ENCODE data around the gene SMAD2. TPM values are rescaled to one million over a fixed set of nuclear protein-coding genes. Genes with fewer than 3 reads are reported as not detected.
A peak's percentile ranks its signal among the peaks of the same experiment; 100 is the strongest.

The SMAD2 gene
- total and polyA plus RNA-seq, 4 donors: 11.8 to 31.3 (median 22.8) TPM

- Histone ChIP-seq H3K9me3 (ENCODE audit: control insufficient read depth in 4 of 4, low read length in 3 of 4) (peaks cover 0 to 3% (median 2%) of the 10 kb centered on the region in 4 donors), H3K27ac (ENCODE audit: low read depth in 1 of 2, low read length in 2 of 2) (no peak overlapping the region), H3K4me1 (ENCODE audit: control insufficient read depth in 4 of 4, insufficient read depth in 4 of 4, low read length in 3 of 4) (peaks cover 0 to 9% (median 3%) of the 10 kb centered on the region in 4 donors), H3K4me3 (ENCODE audit: low read depth in 1 of 3, low read length in 3 of 3) (no peak overlapping the region), H3K27me3 (ENCODE audit: control insufficient read depth in 4 of 4, insufficient read depth in 4 of 4, low read length in 3 of 4) (no peaks in the 10 kb centered on the region), H3K36me3 (ENCODE audit: control insufficient read depth in 4 of 4, insufficient read depth in 3 of 4, low read depth in 1 of 4, low read length in 3 of 4) (peaks cover 0 to 1% (median 0%) of the 10 kb centered on the region in 4 donors), H3K9ac (ENCODE audit: low read depth in 1 of 2, low read length in 2 of 2) (no peak overlapping the region)
- TF ChIP-seq NR2F2 (IDR thresholded peaks at IDR 0.05): peak; percentile 43
- TF ChIP-seq FOXA1 (IDR thresholded peaks at IDR 0.05): no peak
- no peak for TF ChIP-seq ATF3 (IDR thresholded peaks at IDR 0.05)
- WGBS: 83% methylated on average over 7 of the region's 7 CpGs
- DNase-seq (ENCODE audit: low spot score): no peak
Measured at GRCh38 chr18:47901624-47902362, 28.7 kb downstream of the SMAD2 start.

GRCh38 chr18:47899107-47899840, 31.2 kb downstream of the SMAD2 start:
- H3K9ac ChIP-seq (ENCODE audit: low read depth in 1 of 2, low read length in 2 of 2): no peak overlapping the region
- H3K36me3 ChIP-seq (ENCODE audit: control insufficient read depth in 4 of 4, insufficient read depth in 3 of 4, low read depth in 1 of 4, low read length in 3 of 4): peaks cover 0 to 2% (median under 1%) of the 10 kb centered on the region in 4 donors
- no peak for DNase-seq (ENCODE audit: low spot score)
- no peak overlapping the region for H3K27ac ChIP-seq (ENCODE audit: low read depth in 1 of 2, low read length in 2 of 2)
- 97% methylated on average over 5 of the region's 5 CpGs for WGBS
- no peaks in the 10 kb centered on the region for H3K9me3 ChIP-seq (ENCODE audit: control insufficient read depth in 4 of 4, low read length in 3 of 4)
- peaks cover 0 to 9% (median 3%) of the 10 kb centered on the region in 4 donors for H3K4me1 ChIP-seq (ENCODE audit: control insufficient read depth in 4 of 4, insufficient read depth in 4 of 4, low read length in 3 of 4)
- TF ChIP-seq YY1 (IDR thresholded peaks at IDR 0.05): no peak
- no peaks in the 10 kb centered on the region for H3K27me3 ChIP-seq (ENCODE audit: control insufficient read depth in 4 of 4, insufficient read depth in 4 of 4, low read length in 3 of 4)
- no peak overlapping the region for H3K4me3 ChIP-seq (ENCODE audit: low read depth in 1 of 3, low read length in 3 of 3)

GRCh38 chr18:47898696-47899095, 31.8 kb downstream of the SMAD2 start:
- no peak overlapping the region for H3K4me3 ChIP-seq (ENCODE audit: low read depth in 1 of 3, low read length in 3 of 3)
- no peak overlapping the region for H3K9ac ChIP-seq (ENCODE audit: low read depth in 1 of 2, low read length in 2 of 2)
- H3K27ac ChIP-seq (ENCODE audit: low read depth in 1 of 2, low read length in 2 of 2): no peak overlapping the region
- no peaks in the 10 kb centered on the region for H3K9me3 ChIP-seq (ENCODE audit: control insufficient read depth in 4 of 4, low read length in 3 of 4)
- H3K27me3 ChIP-seq (ENCODE audit: control insufficient read depth in 4 of 4, insufficient read depth in 4 of 4, low read length in 3 of 4): no peaks in the 10 kb centered on the region
- no peak for DNase-seq (ENCODE audit: low spot score)
- TF ChIP-seq ZBTB33 (IDR thresholded peaks at IDR 0.05): no peak
- no peak for TF ChIP-seq RXRA (IDR thresholded peaks at IDR 0.05)
- no peak for TF ChIP-seq REST (IDR thresholded peaks at IDR 0.05)
- TF ChIP-seq TAF1 (conservative IDR thresholded peaks at IDR 0.05): no peak
- no peak for TF ChIP-seq MAX (IDR thresholded peaks at IDR 0.05)
- TF ChIP-seq JUND (IDR thresholded peaks at IDR 0.05): no peak
- TF ChIP-seq GABPA (IDR thresholded peaks at IDR 0.05 in 1 of 2, conservative IDR thresholded peaks at IDR 0.05 in 1 of 2): no peak
- TF ChIP-seq RAD21 (IDR thresholded peaks at IDR 0.05): no peak
- TF ChIP-seq SP1 (IDR thresholded peaks at IDR 0.05): no peak
- TF ChIP-seq FOXA2 (IDR thresholded peaks at IDR 0.05): no peak
- no peak for TF ChIP-seq HNF4A (conservative IDR thresholded peaks at IDR 0.05)
- TF ChIP-seq EGR1 (IDR thresholded peaks at IDR 0.05; ENCODE audit: low read depth in 2 of 2): no peak
- no peak for TF ChIP-seq HNF4G (IDR thresholded peaks at IDR 0.05)
- TF ChIP-seq ATF3 (IDR thresholded peaks at IDR 0.05): no peak
- no peak for TF ChIP-seq YY1 (IDR thresholded peaks at IDR 0.05)
- TF ChIP-seq FOXA1 (IDR thresholded peaks at IDR 0.05): no peak
- no peak for TF ChIP-seq CTCF (IDR thresholded peaks at IDR 0.05; ENCODE audit: low read depth, low read length, missing input control)
- TF ChIP-seq NR2F2 (IDR thresholded peaks at IDR 0.05): no peak
- peaks cover 0 to 9% (median 3%) of the 10 kb centered on the region in 4 donors for H3K4me1 ChIP-seq (ENCODE audit: control insufficient read depth in 4 of 4, insufficient read depth in 4 of 4, low read length in 3 of 4)
- H3K36me3 ChIP-seq (ENCODE audit: control insufficient read depth in 4 of 4, insufficient read depth in 3 of 4, low read depth in 1 of 4, low read length in 3 of 4): peaks cover 0 to 2% (median 0%) of the 10 kb centered on the region in 4 donors
- 45% methylated on average over 2 of the region's 2 CpGs for WGBS

All from liver (tissue), 9 donors.